ENCODE results near the gene MRPL55.

Gene MRPL55

GRCh38 chr1:228142155-228142691, 33.1 kb upstream of the MRPL55 start:
- no peak for DNase-seq (ENCODE audit: low read depth)
- H3K4me3 ChIP-seq (ENCODE audit: low read length): peak overlapping the region; percentile 92
- TF ChIP-seq, protein P1, sequence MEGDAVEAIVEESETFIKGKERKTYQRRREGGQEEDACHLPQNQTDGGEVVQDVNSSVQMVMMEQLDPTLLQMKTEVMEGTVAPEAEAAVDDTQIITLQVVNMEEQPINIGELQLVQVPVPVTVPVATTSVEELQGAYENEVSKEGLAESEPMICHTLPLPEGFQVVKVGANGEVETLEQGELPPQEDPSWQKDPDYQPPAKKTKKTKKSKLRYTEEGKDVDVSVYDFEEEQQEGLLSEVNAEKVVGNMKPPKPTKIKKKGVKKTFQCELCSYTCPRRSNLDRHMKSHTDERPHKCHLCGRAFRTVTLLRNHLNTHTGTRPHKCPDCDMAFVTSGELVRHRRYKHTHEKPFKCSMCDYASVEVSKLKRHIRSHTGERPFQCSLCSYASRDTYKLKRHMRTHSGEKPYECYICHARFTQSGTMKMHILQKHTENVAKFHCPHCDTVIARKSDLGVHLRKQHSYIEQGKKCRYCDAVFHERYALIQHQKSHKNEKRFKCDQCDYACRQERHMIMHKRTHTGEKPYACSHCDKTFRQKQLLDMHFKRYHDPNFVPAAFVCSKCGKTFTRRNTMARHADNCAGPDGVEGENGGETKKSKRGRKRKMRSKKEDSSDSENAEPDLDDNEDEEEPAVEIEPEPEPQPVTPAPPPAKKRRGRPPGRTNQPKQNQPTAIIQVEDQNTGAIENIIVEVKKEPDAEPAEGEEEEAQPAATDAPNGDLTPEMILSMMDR (conservative IDR thresholded peaks at IDR 0.05; ENCODE audit: low read length): no peak

DNA sequence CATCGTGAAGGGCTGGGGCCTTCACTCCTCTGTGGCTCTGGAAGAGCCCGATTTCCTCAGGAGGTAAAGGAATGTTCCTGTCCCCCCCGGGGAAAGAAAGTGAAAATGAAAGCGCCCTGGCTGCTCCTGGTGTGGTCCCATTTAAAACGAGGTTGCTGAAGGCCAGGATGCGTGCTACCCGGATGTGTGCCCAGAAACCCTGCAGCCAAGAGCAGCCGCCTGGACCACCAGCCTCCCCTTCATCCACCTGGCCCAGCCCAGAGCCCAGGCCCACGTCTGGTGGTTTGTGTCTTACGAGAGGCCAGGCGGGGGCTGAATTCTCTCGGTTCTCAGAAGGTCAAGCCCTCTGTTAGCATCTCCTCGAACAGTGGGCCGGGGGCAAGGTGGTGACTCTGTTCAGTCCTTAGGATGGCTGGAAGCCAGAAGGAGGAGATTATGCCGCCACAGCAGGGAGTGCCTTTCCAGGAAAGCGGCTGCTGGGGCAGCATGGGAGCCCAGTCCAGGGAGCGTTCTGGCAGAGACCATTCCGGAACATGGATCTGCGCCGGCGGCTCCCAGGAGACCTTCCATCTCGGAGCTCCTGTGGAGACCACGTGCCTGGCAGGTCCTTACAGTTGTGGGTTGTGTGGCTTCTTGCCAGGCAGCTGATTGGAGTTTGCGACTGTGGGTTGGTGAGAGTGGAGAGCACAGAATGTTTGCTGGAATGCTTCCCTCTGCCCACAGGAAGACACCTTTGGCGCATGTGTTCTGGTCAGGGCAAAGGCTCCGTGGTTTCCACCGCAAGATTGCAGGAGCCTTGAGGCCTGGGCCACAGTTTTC, 32.3 kb upstream of the MRPL55 start:
- TF ChIP-seq, protein P1 (conservative IDR thresholded peaks at IDR 0.05; ENCODE audit: low read length): no peak
- DNase-seq (ENCODE audit: low read depth): peak; percentile 81
- H3K4me3 ChIP-seq (ENCODE audit: low read length): peak overlapping the region; percentile 92

GRCh38 chr1:228140724-228141225, 31.7 kb upstream of the MRPL55 start:
- TF ChIP-seq, protein P1 (conservative IDR thresholded peaks at IDR 0.05; ENCODE audit: low read length): no peak
- no peak for DNase-seq (ENCODE audit: low read depth)
- H3K4me3 ChIP-seq (ENCODE audit: low read length): peak overlapping the region; percentile 92

- TF ChIP-seq, protein P1 (conservative IDR thresholded peaks at IDR 0.05; ENCODE audit: low read length): no peak; the same call in 1 of the 2 replicates
- peak within 1 kb of the TSS; percentile 92 for H3K4me3 ChIP-seq (ENCODE audit: low read length)
Observed at GRCh38 chr1:228139931-228140723, 31.0 kb upstream of the MRPL55 start, which contains the start of gene GUK1. TSS of gene GUK1 (plus strand) at chr1:228140279. CDS start at chr1:228140303, 24 bp downstream.

DNA sequence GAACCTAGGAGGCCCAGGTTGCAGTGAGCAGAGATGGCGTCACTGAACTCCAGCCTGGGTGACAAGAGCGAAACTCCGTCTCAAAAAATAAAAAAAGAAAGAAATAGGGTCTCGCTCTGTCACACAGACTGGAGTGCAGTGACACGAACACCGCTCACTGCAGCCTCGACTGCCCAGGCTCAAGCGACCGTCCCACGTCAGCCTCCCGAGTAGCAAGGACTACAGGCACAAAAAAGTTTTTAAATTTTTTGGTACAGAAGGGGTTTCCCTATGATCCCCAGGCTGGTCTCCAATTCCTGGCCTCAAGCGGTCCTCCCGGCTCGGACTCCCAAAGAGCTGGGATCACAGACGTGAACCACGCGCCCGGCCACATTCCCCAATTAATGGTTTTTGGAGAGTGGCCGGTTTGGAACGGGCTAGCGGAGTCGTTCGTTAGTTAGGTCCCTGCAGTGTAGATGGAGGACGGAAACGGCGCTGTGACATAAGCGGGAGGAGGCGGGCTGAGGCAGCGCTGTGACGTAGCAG, 30.4 kb upstream of the MRPL55 start:
- TF ChIP-seq, protein P1 (conservative IDR thresholded peaks at IDR 0.05; ENCODE audit: low read length): no peak
- DNase-seq (ENCODE audit: low read depth): no peak
- H3K4me3 ChIP-seq (ENCODE audit: low read length): peak overlapping the region; percentile 92

More at GRCh38 chr1:228139931-228140723, 31.0 kb upstream of the MRPL55 start, which contains the start of gene GUK1:
- DNase-seq (ENCODE audit: low read depth): peak; percentile 99

DNA sequence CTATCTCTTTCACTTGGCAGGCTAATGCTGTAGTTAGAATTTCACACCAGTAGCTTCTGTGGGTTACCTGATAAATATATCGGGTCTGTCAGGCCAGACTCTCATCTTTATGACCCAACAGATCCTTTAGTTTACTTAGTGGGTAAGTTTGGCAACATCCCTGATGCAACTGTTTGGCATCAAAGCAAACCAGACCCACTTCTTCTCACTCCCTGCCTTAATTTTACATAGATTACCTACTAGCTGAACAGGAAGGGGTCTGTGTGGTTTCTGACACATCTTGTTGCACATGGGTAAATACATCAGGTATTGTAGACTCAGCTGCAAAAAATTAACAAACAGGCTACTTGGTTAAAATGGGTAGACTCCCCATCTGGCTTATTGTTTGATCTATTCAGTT, 27.8 kb upstream of the MRPL55 start:
- no peak overlapping the region for H3K4me3 ChIP-seq (ENCODE audit: low read length)
- TF ChIP-seq, protein P1 (conservative IDR thresholded peaks at IDR 0.05; ENCODE audit: low read length): no peak
- no peak for DNase-seq (ENCODE audit: low read depth)
